SK-N-SH (cell line): ENCODE data around the gene SWAP70. TPM values are rescaled to one million over a fixed set of nuclear protein-coding genes. Genes with fewer than 3 reads are reported as not detected.

Experiments
- CTCF ChIA-PET: fragments of 300-600, 350-600 bp; formaldehyde crosslinking; extraction: SDS; loops from one replicate; lab custom pipeline; 2021; lab: Yijun Ruan, JAX
- POLR2A ChIA-PET: fragments of 350-600 bp; sonication (Branson Sonifier 250); formaldehyde crosslinking; extraction: SDS; loops from one replicate; lab custom pipeline; 2020; ENCODE audit warnings: antibody characterized with exemption, inconsistent platforms; lab: Yijun Ruan, JAX
- DNase-seq: peaks from one replicate; pipeline ENCODE4 v3.0.0; 2012
- H2AFZ ChIP-seq: fragments of 200-600 bp; sonication (generic); 2 replicates; pipeline ENCODE4 v1.8.1; 2016; ENCODE audit warnings: antibody characterized with exemption, mild to moderate bottlenecking, low read depth
- H3F3A ChIP-seq: fragments of 200-600 bp; sonication (generic); replicated peaks from 2 replicates; pipeline ENCODE3; 2016; ENCODE audit warnings: antibody characterized with exemption, mild to moderate bottlenecking; ENCODE audit not compliant: insufficient read depth
- H3K27ac ChIP-seq, 2 experiments: fragments of 200-500 bp in 1 of 2; fragments of 200-600 bp in 1 of 2; sonication (Bioruptor generic) in 1 of 2; sonication (generic), shearing (Covaris generic) in 1 of 2; 2 replicates each; pipeline versions ENCODE4 v1.5.1 to v1.6.1; 2014 to 2016; ENCODE audit warnings: low read depth in 2 of 2, inconsistent platforms in 1 of 2, low read length in 1 of 2, mild to moderate bottlenecking in 1 of 2, mixed read lengths in 1 of 2
- H3K27me3 ChIP-seq: fragments of 200-600 bp; sonication (generic), shearing (Covaris generic); 2 replicates; pipeline ENCODE4 v1.6.1; 2016; ENCODE audit warnings: mixed run types; ENCODE audit not compliant: insufficient read depth
- H3K36me3 ChIP-seq, 2 experiments: fragments of 200-500 bp in 1 of 2; fragments of 200-600 bp in 1 of 2; sonication (Bioruptor generic) in 1 of 2; sonication (generic) in 1 of 2; replicated peaks in 1 of 2; 2 replicates each; pipeline versions ENCODE3 to v1.5.1; 2014 to 2016; ENCODE audit warnings: low read length in 1 of 2, mild to moderate bottlenecking in 1 of 2; ENCODE audit not compliant: insufficient read depth in 2 of 2, control insufficient read depth in 1 of 2
- H3K4me1 ChIP-seq, 2 experiments: fragments of 200-500 bp in 1 of 2; fragments of 200-600 bp in 1 of 2; sonication (Bioruptor generic) in 1 of 2; sonication (generic), shearing (Covaris generic) in 1 of 2; 2 replicates each; pipeline versions ENCODE4 v1.5.1 to v1.6.1; 2014 to 2016; ENCODE audit warnings: low read depth in 1 of 2, low read length in 1 of 2, mixed run types in 1 of 2; ENCODE audit not compliant: insufficient read depth in 2 of 2, control insufficient read depth in 1 of 2
- H3K4me2 ChIP-seq: fragments of 200-600 bp; sonication (generic), shearing (Covaris generic); 2 replicates; pipeline ENCODE4 v1.6.1; 2017; ENCODE audit warnings: mixed run types
- H3K4me3 ChIP-seq, 2 experiments: fragments of 200-500 bp in 1 of 2; fragments of 200-600 bp in 1 of 2; sonication (Bioruptor generic) in 1 of 2; sonication (generic), shearing (Covaris generic) in 1 of 2; 2 replicates each; pipeline versions ENCODE4 v1.5.1 to v1.8.1; 2014 to 2016; ENCODE audit warnings: low read depth in 2 of 2, inconsistent platforms in 1 of 2, low read length in 1 of 2, mild to moderate bottlenecking in 1 of 2, mixed read lengths in 1 of 2, moderate library complexity in 1 of 2
- H3K79me2 ChIP-seq: fragments of 200-600 bp; sonication (generic); 2 replicates; pipeline ENCODE4 v1.8.1; 2017; ENCODE audit warnings: mild to moderate bottlenecking; ENCODE audit not compliant: insufficient read depth
- H3K9ac ChIP-seq: fragments of 200-600 bp; sonication (generic); 2 replicates; pipeline ENCODE4 v1.6.1; 2017; ENCODE audit warnings: mixed run types
- H3K9me2 ChIP-seq: fragments of 200-600 bp; sonication (generic); 2 replicates; pipeline ENCODE4 v1.6.1; 2017; ENCODE audit warnings: mixed run types
- H3K9me3 ChIP-seq: fragments of 200-600 bp; sonication (generic); 2 replicates; pipeline ENCODE4 v1.6.1; 2017; ENCODE audit warnings: mixed run types, mild to moderate bottlenecking, moderate library complexity
- H4K20me1 ChIP-seq: fragments of 200-600 bp; sonication (generic); 2 replicates; pipeline ENCODE4 v1.6.1; 2017; ENCODE audit warnings: mild to moderate bottlenecking, mixed run types; ENCODE audit not compliant: insufficient read depth
- CTCF ChIP-seq: fragments of 200-600 bp; sonication (generic); IDR thresholded peaks from 2 replicates; pipeline ENCODE4 v1.6.1; 2017; ENCODE audit warnings: antibody characterized with exemption, mild to moderate bottlenecking, moderate library complexity
- ELF1 ChIP-seq: IDR thresholded peaks from 2 replicates; pipeline ENCODE4 v1.4.0; 2012
- EP300 ChIP-seq, 2 experiments: IDR thresholded peaks; 2 replicates each; pipeline versions ENCODE4 v1.4.0 to v1.6.1; 2012; ENCODE audit warnings: borderline replicate concordance in 1 of 2, low read depth in 1 of 2, low read length in 1 of 2
- EZH2phosphoT487 ChIP-seq: fragments of 200-600 bp; sonication (generic); IDR thresholded peaks from 2 replicates; pipeline ENCODE4 v1.6.1; 2017; ENCODE audit warnings: low read depth, mixed run types, mild to moderate bottlenecking, antibody characterized with exemption, moderate library complexity, borderline replicate concordance
- FOSL2 ChIP-seq: IDR thresholded peaks from 2 replicates; pipeline ENCODE4 v1.4.0; 2012; ENCODE audit warnings: low read depth, mild to moderate bottlenecking, moderate library complexity, borderline replicate concordance
- FOXJ3 ChIP-seq: sonication (generic); formaldehyde crosslinking; IDR thresholded peaks from 2 replicates; pipeline ENCODE4 v1.5.1; 2020; ENCODE audit warnings: mild to moderate bottlenecking, missing genetic modification reagents
- FOXM1 ChIP-seq: IDR thresholded peaks from 2 replicates; pipeline ENCODE4 v1.4.0; 2012; ENCODE audit warnings: low read depth, mild to moderate bottlenecking
- IRF3 ChIP-seq: fragments of 150-350 bp; IDR thresholded peaks from 2 replicates; pipeline ENCODE4 v1.6.1; 2016; ENCODE audit warnings: mild to moderate bottlenecking, low read depth, low read length
- MXI1 ChIP-seq: IDR thresholded peaks from 2 replicates; pipeline ENCODE4 v1.6.1; 2012; ENCODE audit warnings: mild to moderate bottlenecking, low read depth, low read length, improper control_type of control experiment
- NFIC ChIP-seq: IDR thresholded peaks from 2 replicates; pipeline ENCODE4 v1.4.0; 2012; ENCODE audit warnings: borderline replicate concordance
- PBX3 ChIP-seq: IDR thresholded peaks from 2 replicates; pipeline ENCODE4; 2012
- RAD21 ChIP-seq: IDR thresholded peaks from 2 replicates; pipeline ENCODE4 v1.6.1; 2012; ENCODE audit warnings: mild to moderate bottlenecking, low read length
- RFX5 ChIP-seq: IDR thresholded peaks from 2 replicates; pipeline ENCODE4 v1.6.1; 2012; ENCODE audit warnings: mild to moderate bottlenecking, improper control_type of control experiment, low read length
- RXRA ChIP-seq: IDR thresholded peaks from 2 replicates; pipeline ENCODE4 v1.4.0; 2012; ENCODE audit warnings: low read depth, mild to moderate bottlenecking, borderline replicate concordance
- SMC3 ChIP-seq: IDR thresholded peaks from 2 replicates; pipeline ENCODE4 v1.6.1; 2012; ENCODE audit warnings: low read depth, low read length, improper control_type of control experiment
- TAF1 ChIP-seq: IDR thresholded peaks from 2 replicates; pipeline ENCODE4 v1.6.1; 2012; ENCODE audit warnings: low read depth, mild to moderate bottlenecking, low read length, moderate library complexity, borderline replicate concordance
- USF2 ChIP-seq: fragments of 150-350 bp; IDR thresholded peaks from 2 replicates; pipeline ENCODE4 v1.6.1; 2017; ENCODE audit warnings: antibody characterized with exemption, low read length, low read depth, borderline replicate concordance
- YY1 ChIP-seq: IDR thresholded peaks from 2 replicates; pipeline ENCODE4 v1.4.0; 2012; ENCODE audit warnings: low read depth, mild to moderate bottlenecking
- ZBTB33 ChIP-seq: IDR thresholded peaks from 2 replicates; pipeline ENCODE4 v1.4.0; 2012; ENCODE audit warnings: low read depth, borderline replicate concordance
- whole genome bisulfite sequencing: methylation state at CpG from one replicate; pipeline ENCODE4 v1.1.6; 2017; ENCODE audit warnings: low lambda C conversion rate; 5-methylcytosine and 5-hydroxymethylcytosine counted together
- polyA plus RNA-seq, 3 experiments: library from polyadenylated mRNA; depleted of rRNA; stranded (reverse); fragments of >200 nt; gene quantifications; 2 replicates each; pipeline ENCODE4 v1.2.3, GENCODE V29; 2012

SWAP70 gene
- polyA plus RNA-seq, 1 of the 3 experiments (the other 2 are of a cell fraction), result 10.6 TPM

- no peak for TF ChIP-seq EP300 (IDR thresholded peaks at IDR 0.05; ENCODE audit: borderline replicate concordance in 1 of 2, low read depth in 1 of 2, low read length in 1 of 2)
Measured at GRCh38 chr11:9796266-9796665, 132.4 kb downstream of the SWAP70 start (continued).

GRCh38 chr11:9796854-9797253 lies 133.0 kb downstream of the SWAP70 start:
- Histone ChIP-seq H4K20me1 (no peaks in the 10 kb centered on the region), H3K27me3 (no peaks in the 10 kb centered on the region), H3K79me2 (no peaks in the 10 kb centered on the region), H3K4me1 (peaks cover 0 to 11% of the 10 kb centered on the region in 2 experiments; a peak in 2 of 4 replicates), H3K9me3 (no peaks in the 10 kb centered on the region), H2AFZ (no peak overlapping the region), H3K4me3 (no peak overlapping the region), H3F3A (no peaks in the 10 kb centered on the region), H3K9ac (no peak overlapping the region), H3K27ac (no peak overlapping the region), H3K36me3 (peaks cover 0 to 14% of the 10 kb centered on the region in 2 experiments), H3K4me2 (no peak overlapping the region), H3K9me2 (no peaks in the 10 kb centered on the region)
- TF ChIP-seq EZH2phosphoT487 (no peak), TAF1 (no peak), ZBTB33 (no peak), FOXM1 (no peak), FOXJ3 (CRISPR knock-in tag) (no peak), YY1 (no peak), CTCF (no peak), USF2 (no peak), FOSL2 (no peak), NFIC (no peak), SMC3 (no peak), RAD21 (no peak), RXRA (no peak), ELF1 (no peak), IRF3 (no peak), RFX5 (no peak), EP300 (IDR thresholded peaks at IDR 0.05; ENCODE audit: borderline replicate concordance in 1 of 2, low read depth in 1 of 2, low read length in 1 of 2) (no peak), MXI1 (no peak), PBX3 (no peak)
- ChIA-PET POLR2A (no interaction called here), CTCF (interaction anchor here (1.1 to 1.2 kb wide), 2 partner anchors 12 to 176 kb away, joined by 3 read pairs; no protein-coding TSS in a partner anchor)
- DNase-seq, result no peak
- 87% methylated on average over 5 of the region's 5 CpGs for WGBS
